Liver (tissue), 9 donors: ENCODE data around the gene LRRC72. TPM values are rescaled to one million over a fixed set of nuclear protein-coding genes. Genes with fewer than 3 reads are reported as not detected.

ENCODE experiments used
- DNase-seq: peaks from one replicate; pipeline ENCODE4 v3.0.0-alpha.2; 2017; ENCODE audit warnings: low spot score
- H3K27ac ChIP-seq, 2 donors: one replicate each; pipeline ENCODE4 v1.7.0; 2013; ENCODE audit warnings: inconsistent platforms in 2 of 2, low read length in 2 of 2, control low read depth in 1 of 2, low read depth in 1 of 2, mild to moderate bottlenecking in 1 of 2
- H3K27me3 ChIP-seq, 4 donors: one replicate each; pipeline versions ENCODE4 v1.6.1 to v1.7.0; 2013; ENCODE audit warnings: low read length in 3 of 4, inconsistent platforms in 1 of 4, mild to moderate bottlenecking in 1 of 4, moderate library complexity in 1 of 4; ENCODE audit not compliant: control insufficient read depth in 4 of 4, insufficient read depth in 4 of 4
- H3K36me3 ChIP-seq, 4 donors: one replicate each; pipeline versions ENCODE4 v1.6.1 to v1.7.0; 2013; ENCODE audit warnings: low read length in 3 of 4, mild to moderate bottlenecking in 3 of 4, low read depth in 1 of 4, moderate library complexity in 1 of 4; ENCODE audit not compliant: control insufficient read depth in 4 of 4, insufficient read depth in 3 of 4
- H3K4me1 ChIP-seq, 4 donors: one replicate each; pipeline versions ENCODE4 v1.6.1 to v1.7.0; 2013; ENCODE audit warnings: low read length in 3 of 4, mild to moderate bottlenecking in 3 of 4, moderate library complexity in 1 of 4; ENCODE audit not compliant: control insufficient read depth in 4 of 4, insufficient read depth in 4 of 4
- H3K4me3 ChIP-seq, 3 donors: one replicate each; pipeline versions ENCODE4 v1.6.1 to v1.7.0; 2013; ENCODE audit warnings: low read length in 3 of 3, control low read depth in 1 of 3, low read depth in 1 of 3, mild to moderate bottlenecking in 1 of 3
- H3K9ac ChIP-seq, 2 donors: one replicate each; pipeline ENCODE4 v1.7.0; 2013; ENCODE audit warnings: low read length in 2 of 2, mild to moderate bottlenecking in 2 of 2, moderate library complexity in 2 of 2, control low read depth in 1 of 2, low read depth in 1 of 2
- H3K9me3 ChIP-seq, 4 donors: one replicate each; pipeline versions ENCODE4 v1.6.1 to v1.7.0; 2013; ENCODE audit warnings: low read length in 3 of 4; ENCODE audit not compliant: control insufficient read depth in 4 of 4
- ATF3 ChIP-seq: IDR thresholded peaks from 2 replicates; pipeline ENCODE4 v1.6.1; 2016; ENCODE audit warnings: antibody characterized with exemption
- FOXA1 ChIP-seq: IDR thresholded peaks from 2 replicates; pipeline ENCODE4 v1.6.1; 2016; ENCODE audit warnings: antibody characterized with exemption
- GABPA ChIP-seq, 2 donors: IDR thresholded peaks in 1 of 2; conservative IDR thresholded peaks in 1 of 2; 2 replicates each; pipeline ENCODE4 v1.6.1; 2016; ENCODE audit warnings: antibody characterized with exemption in 2 of 2, mild to moderate bottlenecking in 1 of 2, moderate library complexity in 1 of 2
- JUND ChIP-seq, 2 donors: IDR thresholded peaks; 2 replicates each; pipeline ENCODE4 v1.6.1; 2016; ENCODE audit warnings: antibody characterized with exemption in 2 of 2
- NR2F2 ChIP-seq: IDR thresholded peaks from 2 replicates; pipeline ENCODE4 v1.6.1; 2016; ENCODE audit warnings: antibody characterized with exemption
- RAD21 ChIP-seq, 2 donors: IDR thresholded peaks; 2 replicates each; pipeline ENCODE4 v1.6.1; 2016; ENCODE audit warnings: antibody characterized with exemption in 2 of 2, mild to moderate bottlenecking in 2 of 2
- RXRA ChIP-seq, 2 donors: IDR thresholded peaks; 2 replicates each; pipeline ENCODE4 v1.6.1; 2017 to 2018; ENCODE audit warnings: antibody characterized with exemption in 2 of 2, mild to moderate bottlenecking in 1 of 2
- SP1 ChIP-seq: IDR thresholded peaks from 2 replicates; pipeline ENCODE4 v1.6.1; 2018; ENCODE audit warnings: antibody characterized with exemption, mild to moderate bottlenecking
- TAF1 ChIP-seq: conservative IDR thresholded peaks from 2 replicates; pipeline ENCODE4 v1.6.1; 2016; ENCODE audit warnings: antibody characterized with exemption, mild to moderate bottlenecking
- whole genome bisulfite sequencing: extraction: QIAGEN DNeasy Blood & Tissue Kit; methylation state at CpG from one replicate; pipeline ENCODE4 v1.1.7; 2013; 5-methylcytosine and 5-hydroxymethylcytosine counted together
- polyA plus RNA-seq, 2 donors: library from polyadenylated mRNA; stranded (reverse) in 1 of 2; unstranded in 1 of 2; fragments of 200-250 nt in 1 of 2; fragments of >200 nt in 1 of 2; fragmentation: Nextera tagmentation in 1 of 2; extraction: Ambion mirVana in 1 of 2; gene quantifications; one replicate each; pipeline versions ENCODE4 v1.2.1 to v1.2.3, GENCODE V29; 2013 to 2015
- total RNA-seq, 2 donors: library from RNA; depleted of rRNA; stranded (reverse); fragments of >200 nt; gene quantifications; one replicate each; pipeline ENCODE4 v1.2.3, GENCODE V29; 2014
- TF ChIP-seq, protein P1 (sequence below): IDR thresholded peaks from 2 replicates; pipeline ENCODE4 v1.6.1; 2016; ENCODE audit warnings: antibody characterized with exemption
- TF ChIP-seq, protein P2 (sequence below): IDR thresholded peaks from 2 replicates; pipeline ENCODE4 v1.6.1; 2016; ENCODE audit warnings: antibody characterized with exemption
- TF ChIP-seq, protein P3 (sequence below): fragments of 150-350 bp; IDR thresholded peaks from 2 replicates; pipeline ENCODE4 v1.5.1; 2017; ENCODE audit warnings: improper control_type of control experiment, low read depth, low read length; ENCODE audit not compliant: missing input control
- donor health status: healthy.
- donor health status: healthy.
- donor health status: healthy.
- donor health status: healthy.
- donor health status: healthy.

LRRC72 gene
- total and polyA plus RNA-seq, 4 donors, result not detected

GRCh38 chr7:16509829-16510228 is 16.8 kb upstream of the LRRC72 start (continued):
- TF ChIP-seq, protein P1, sequence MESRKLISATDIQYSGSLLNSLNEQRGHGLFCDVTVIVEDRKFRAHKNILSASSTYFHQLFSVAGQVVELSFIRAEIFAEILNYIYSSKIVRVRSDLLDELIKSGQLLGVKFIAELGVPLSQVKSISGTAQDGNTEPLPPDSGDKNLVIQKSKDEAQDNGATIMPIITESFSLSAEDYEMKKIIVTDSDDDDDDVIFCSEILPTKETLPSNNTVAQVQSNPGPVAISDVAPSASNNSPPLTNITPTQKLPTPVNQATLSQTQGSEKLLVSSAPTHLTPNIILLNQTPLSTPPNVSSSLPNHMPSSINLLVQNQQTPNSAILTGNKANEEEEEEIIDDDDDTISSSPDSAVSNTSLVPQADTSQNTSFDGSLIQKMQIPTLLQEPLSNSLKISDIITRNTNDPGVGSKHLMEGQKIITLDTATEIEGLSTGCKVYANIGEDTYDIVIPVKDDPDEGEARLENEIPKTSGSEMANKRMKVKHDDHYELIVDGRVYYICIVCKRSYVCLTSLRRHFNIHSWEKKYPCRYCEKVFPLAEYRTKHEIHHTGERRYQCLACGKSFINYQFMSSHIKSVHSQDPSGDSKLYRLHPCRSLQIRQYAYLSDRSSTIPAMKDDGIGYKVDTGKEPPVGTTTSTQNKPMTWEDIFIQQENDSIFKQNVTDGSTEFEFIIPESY, result no peak
- TF ChIP-seq TAF1 (no peak), SP1 (no peak), JUND (IDR thresholded peaks at IDR 0.05) (no peak), RXRA (IDR thresholded peaks at IDR 0.05) (no peak)
- TF ChIP-seq, protein P2, sequence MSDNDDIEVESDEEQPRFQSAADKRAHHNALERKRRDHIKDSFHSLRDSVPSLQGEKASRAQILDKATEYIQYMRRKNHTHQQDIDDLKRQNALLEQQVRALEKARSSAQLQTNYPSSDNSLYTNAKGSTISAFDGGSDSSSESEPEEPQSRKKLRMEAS, result no peak
- TF ChIP-seq, protein P3, sequence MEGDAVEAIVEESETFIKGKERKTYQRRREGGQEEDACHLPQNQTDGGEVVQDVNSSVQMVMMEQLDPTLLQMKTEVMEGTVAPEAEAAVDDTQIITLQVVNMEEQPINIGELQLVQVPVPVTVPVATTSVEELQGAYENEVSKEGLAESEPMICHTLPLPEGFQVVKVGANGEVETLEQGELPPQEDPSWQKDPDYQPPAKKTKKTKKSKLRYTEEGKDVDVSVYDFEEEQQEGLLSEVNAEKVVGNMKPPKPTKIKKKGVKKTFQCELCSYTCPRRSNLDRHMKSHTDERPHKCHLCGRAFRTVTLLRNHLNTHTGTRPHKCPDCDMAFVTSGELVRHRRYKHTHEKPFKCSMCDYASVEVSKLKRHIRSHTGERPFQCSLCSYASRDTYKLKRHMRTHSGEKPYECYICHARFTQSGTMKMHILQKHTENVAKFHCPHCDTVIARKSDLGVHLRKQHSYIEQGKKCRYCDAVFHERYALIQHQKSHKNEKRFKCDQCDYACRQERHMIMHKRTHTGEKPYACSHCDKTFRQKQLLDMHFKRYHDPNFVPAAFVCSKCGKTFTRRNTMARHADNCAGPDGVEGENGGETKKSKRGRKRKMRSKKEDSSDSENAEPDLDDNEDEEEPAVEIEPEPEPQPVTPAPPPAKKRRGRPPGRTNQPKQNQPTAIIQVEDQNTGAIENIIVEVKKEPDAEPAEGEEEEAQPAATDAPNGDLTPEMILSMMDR, result no peak

GRCh38 chr7:16511314-16511713 is 15.3 kb upstream of the LRRC72 start:
- no peak overlapping the region for H3K9ac ChIP-seq
- H3K27me3 ChIP-seq, result no peaks in the 10 kb centered on the region
- H3K36me3 ChIP-seq, result no peaks in the 10 kb centered on the region
- no peaks in the 10 kb centered on the region for H3K4me1 ChIP-seq
- no peak overlapping the region for H3K4me3 ChIP-seq
- H3K27ac ChIP-seq, result no peak overlapping the region
- no peak for TF ChIP-seq SP1
- TF ChIP-seq RAD21 (IDR thresholded peaks at IDR 0.05), result no peak
- TF ChIP-seq, protein P2, result no peak
- TF ChIP-seq NR2F2, result no peak
- TF ChIP-seq JUND (IDR thresholded peaks at IDR 0.05), result no peak
- no peak for TF ChIP-seq GABPA (IDR thresholded peaks at IDR 0.05 in 1 of 2, conservative IDR thresholded peaks at IDR 0.05 in 1 of 2)
- TF ChIP-seq FOXA1, result no peak
- TF ChIP-seq RXRA (IDR thresholded peaks at IDR 0.05), result no peak
- DNase-seq, result no peak
- 82% methylated on average over 5 of the region's 5 CpGs for WGBS
- no peaks in the 10 kb centered on the region for H3K9me3 ChIP-seq

- H3K36me3 ChIP-seq, result no peaks in the 10 kb centered on the region
- TF ChIP-seq ATF3 (no peak), RAD21 (IDR thresholded peaks at IDR 0.05) (no peak)
- no peak for DNase-seq
- no peak overlapping the region for H3K27ac ChIP-seq
- 86% methylated on average over 7 of the region's 7 CpGs for WGBS
- no peak overlapping the region for H3K9ac ChIP-seq
- no peak overlapping the region for H3K4me3 ChIP-seq
- no peaks in the 10 kb centered on the region for H3K27me3 ChIP-seq
- H3K4me1 ChIP-seq, result no peaks in the 10 kb centered on the region
- H3K9me3 ChIP-seq, result peaks cover 0 to 2% (median 0%) of the 10 kb centered on the region in 4 donors
Observed at GRCh38 chr7:16512097-16512496, 14.5 kb upstream of the LRRC72 start.
